ENCODE data around the gene KRTAP10-2.
"Not testable (repeated sequence)": the region's sequence is repeated elsewhere in the genome, so short reads cannot be mapped to it uniquely, and the experiment has no call there.

Gene KRTAP10-2

DNA sequence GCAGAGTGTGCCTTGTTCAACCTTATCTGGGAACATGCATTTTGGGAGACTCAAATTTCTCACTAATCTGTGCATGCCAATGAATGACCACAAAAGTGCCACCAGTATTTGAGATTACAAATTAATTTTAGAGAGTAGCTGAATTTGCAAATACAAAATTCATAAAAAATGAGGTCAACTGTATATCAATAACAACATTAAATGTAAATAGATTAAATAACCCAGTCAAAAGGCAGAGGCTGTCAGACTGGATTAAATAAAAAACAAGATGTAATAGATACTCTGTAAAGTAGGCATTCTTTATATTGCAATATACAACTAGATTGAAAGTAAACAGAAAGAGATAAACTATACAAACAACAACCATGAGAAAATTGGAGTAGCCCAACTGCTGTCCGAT, 12.8 kb upstream of the KRTAP10-2 start:
- Histone ChIP-seq H3K27me3 (ENCODE audit: insufficient read depth, low read length) (peaks cover 16% of the 10 kb centered on the region; the same call in 1 of the 2 replicates), H3K4me3 (ENCODE audit: low read depth, low read length) (no peak overlapping the region), H3K4me1 (ENCODE audit: control insufficient read depth, insufficient read depth, low read length, unreplicated experiment) (no peaks in the 10 kb centered on the region), H3K27ac (ENCODE audit: low read depth, low read length) (no peak overlapping the region), H3K36me3 (ENCODE audit: insufficient read depth, low read length) (no peaks in the 10 kb centered on the region), H3K79me2 (ENCODE audit: control insufficient read depth, insufficient read depth, low read length, unreplicated experiment) (no peaks in the 10 kb centered on the region), H2AFZ (ENCODE audit: low read length, unreplicated experiment) (no peak overlapping the region)

DNA sequence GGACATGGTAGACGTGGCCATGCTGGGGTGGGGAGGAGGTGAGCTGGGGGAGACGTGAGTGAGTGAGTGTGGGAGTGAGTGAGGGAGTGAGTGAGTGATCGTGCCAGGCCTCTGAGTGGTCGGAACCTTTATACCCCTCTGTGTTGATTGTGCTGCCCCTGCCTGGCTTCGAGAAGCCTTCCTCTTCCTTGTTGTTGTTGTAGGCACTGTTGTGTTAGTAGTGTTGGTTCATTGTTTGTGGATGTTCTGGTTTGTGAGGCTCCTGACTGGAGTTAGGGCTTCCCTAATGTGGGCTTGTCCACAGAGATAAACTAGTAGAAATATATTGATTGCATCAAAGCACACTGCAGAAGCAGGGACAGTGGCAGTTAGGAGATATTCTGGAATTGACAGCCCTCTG, 7.4 kb upstream of the KRTAP10-2 start, which contains the start of gene KRTAP10-3:
Gene KRTAP10-3 (minus strand): TSS at position 101 of the 400 bp plus-strand sequence. CDS start 80 bp downstream, at position 21.
- no peak within 1 kb of the TSS for H3K27ac ChIP-seq (ENCODE audit: low read depth, low read length)
- no peaks in the 10 kb centered on the region for H3K79me2 ChIP-seq (ENCODE audit: control insufficient read depth, insufficient read depth, low read length, unreplicated experiment)
- peaks cover 57% of the 10 kb centered on the region for H3K27me3 ChIP-seq (ENCODE audit: insufficient read depth, low read length)
- H3K4me1 ChIP-seq (ENCODE audit: control insufficient read depth, insufficient read depth, low read length, unreplicated experiment): no peaks in the 10 kb centered on the region
- no peak within 1 kb of the TSS for H3K4me3 ChIP-seq (ENCODE audit: low read depth, low read length)
- H3K36me3 ChIP-seq (ENCODE audit: insufficient read depth, low read length): no peaks in the 10 kb centered on the region
- no peak within 1 kb of the TSS for H2AFZ ChIP-seq (ENCODE audit: low read length, unreplicated experiment)

DNA sequence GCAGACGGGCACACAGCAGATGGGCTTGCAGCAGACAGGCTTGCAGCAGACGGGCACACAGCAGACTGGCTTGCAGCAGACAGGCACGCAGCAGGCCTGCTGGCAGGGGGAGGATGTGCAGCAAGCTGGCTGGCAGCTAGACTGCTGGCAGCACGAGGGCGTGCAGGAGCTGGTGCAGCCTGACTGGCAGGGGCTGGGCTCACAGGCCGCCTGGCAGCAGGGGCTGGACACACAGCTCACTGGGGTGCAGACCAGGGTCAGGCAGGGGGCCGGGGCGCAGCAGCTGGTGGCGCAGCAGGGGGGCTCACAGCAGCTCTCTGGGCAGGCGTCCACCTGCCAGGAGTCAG, 7.0 kb upstream of the KRTAP10-2 start:
- not testable (repeated sequence) for H3K79me2 ChIP-seq (ENCODE audit: control insufficient read depth, insufficient read depth, low read length, unreplicated experiment); H3K4me3 ChIP-seq (ENCODE audit: low read depth, low read length); H3K4me1 ChIP-seq (ENCODE audit: control insufficient read depth, insufficient read depth, low read length, unreplicated experiment); H3K36me3 ChIP-seq (ENCODE audit: insufficient read depth, low read length); H2AFZ ChIP-seq (ENCODE audit: low read length, unreplicated experiment); H3K27ac ChIP-seq (ENCODE audit: low read depth, low read length)
- peaks cover 57% of the 10 kb centered on the region for H3K27me3 ChIP-seq (ENCODE audit: insufficient read depth, low read length)

DNA sequence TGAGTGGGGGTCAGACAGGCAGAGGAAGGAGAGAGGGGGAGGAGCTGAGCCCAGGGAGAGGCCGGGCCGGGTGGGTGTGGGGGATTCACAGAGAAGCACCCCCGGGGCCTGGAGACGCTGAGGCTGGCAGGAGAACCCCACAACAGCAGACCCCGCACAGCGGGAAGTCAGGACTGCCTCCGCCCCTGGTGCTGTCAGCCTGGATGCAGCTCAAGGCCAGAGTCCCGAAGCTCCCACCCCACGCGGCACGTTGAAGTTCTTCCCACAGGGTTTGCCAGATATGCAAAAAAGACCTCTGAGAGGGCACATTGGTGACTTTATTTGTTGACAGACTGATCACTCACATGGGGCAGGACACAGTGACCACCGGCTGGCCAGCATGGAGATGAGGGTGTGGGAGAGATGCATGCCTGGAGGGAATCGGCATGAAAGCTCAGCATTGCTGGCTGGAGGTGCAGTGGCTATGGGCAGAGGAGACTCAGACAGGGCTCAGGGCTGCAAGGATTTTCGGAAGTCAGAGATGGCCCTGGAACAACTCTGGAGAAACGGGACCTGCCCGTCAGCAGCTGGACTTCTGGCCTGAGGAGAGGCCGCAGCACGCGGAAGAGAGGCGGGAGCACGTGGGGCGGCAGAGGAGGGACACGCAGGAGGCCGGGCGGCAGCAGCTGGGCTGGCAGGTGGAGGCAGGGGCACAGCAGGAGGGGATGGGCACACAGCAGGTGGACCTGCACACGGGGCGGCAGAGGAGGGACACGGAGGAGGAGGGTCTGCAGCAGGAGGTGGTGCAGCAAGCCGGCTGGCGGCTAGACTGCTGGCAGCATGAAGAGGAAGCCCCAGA, 6.4 kb upstream of the KRTAP10-2 start:
- Histone ChIP-seq H3K4me3 (ENCODE audit: low read depth, low read length) (no peak overlapping the region), H3K27me3 (ENCODE audit: insufficient read depth, low read length) (peaks cover 63% of the 10 kb centered on the region), H2AFZ (ENCODE audit: low read length, unreplicated experiment) (no peak overlapping the region), H3K36me3 (ENCODE audit: insufficient read depth, low read length) (no peaks in the 10 kb centered on the region), H3K4me1 (ENCODE audit: control insufficient read depth, insufficient read depth, low read length, unreplicated experiment) (no peaks in the 10 kb centered on the region), H3K79me2 (ENCODE audit: control insufficient read depth, insufficient read depth, low read length, unreplicated experiment) (no peaks in the 10 kb centered on the region), H3K27ac (ENCODE audit: low read depth, low read length) (no peak overlapping the region)

DNA sequence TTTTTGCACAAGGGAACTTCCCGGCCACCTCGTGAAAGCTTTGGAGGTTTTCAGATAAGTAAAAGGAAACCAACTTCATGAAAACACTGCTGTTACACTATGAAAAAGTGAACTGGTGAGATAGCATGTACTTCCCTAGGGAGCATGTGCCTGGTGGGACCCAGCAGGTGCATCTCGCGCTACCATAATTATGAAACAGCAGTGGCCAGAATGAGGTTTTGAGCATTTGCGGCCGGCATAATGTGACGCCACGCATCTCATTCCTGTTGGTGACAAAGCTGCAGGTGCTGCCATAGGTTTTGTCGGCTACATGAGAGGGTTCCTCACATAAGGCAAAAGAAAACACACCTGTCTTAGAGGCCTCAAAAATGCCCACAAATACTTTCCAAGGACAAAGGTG, 5.6 kb upstream of the KRTAP10-2 start:
- Histone ChIP-seq H3K36me3 (ENCODE audit: insufficient read depth, low read length) (no peaks in the 10 kb centered on the region), H2AFZ (ENCODE audit: low read length, unreplicated experiment) (no peak overlapping the region), H3K27ac (ENCODE audit: low read depth, low read length) (no peak overlapping the region), H3K79me2 (ENCODE audit: control insufficient read depth, insufficient read depth, low read length, unreplicated experiment) (no peaks in the 10 kb centered on the region), H3K4me1 (ENCODE audit: control insufficient read depth, insufficient read depth, low read length, unreplicated experiment) (no peaks in the 10 kb centered on the region), H3K27me3 (ENCODE audit: insufficient read depth, low read length) (peaks cover 71% of the 10 kb centered on the region), H3K4me3 (ENCODE audit: low read depth, low read length) (no peak overlapping the region)

DNA sequence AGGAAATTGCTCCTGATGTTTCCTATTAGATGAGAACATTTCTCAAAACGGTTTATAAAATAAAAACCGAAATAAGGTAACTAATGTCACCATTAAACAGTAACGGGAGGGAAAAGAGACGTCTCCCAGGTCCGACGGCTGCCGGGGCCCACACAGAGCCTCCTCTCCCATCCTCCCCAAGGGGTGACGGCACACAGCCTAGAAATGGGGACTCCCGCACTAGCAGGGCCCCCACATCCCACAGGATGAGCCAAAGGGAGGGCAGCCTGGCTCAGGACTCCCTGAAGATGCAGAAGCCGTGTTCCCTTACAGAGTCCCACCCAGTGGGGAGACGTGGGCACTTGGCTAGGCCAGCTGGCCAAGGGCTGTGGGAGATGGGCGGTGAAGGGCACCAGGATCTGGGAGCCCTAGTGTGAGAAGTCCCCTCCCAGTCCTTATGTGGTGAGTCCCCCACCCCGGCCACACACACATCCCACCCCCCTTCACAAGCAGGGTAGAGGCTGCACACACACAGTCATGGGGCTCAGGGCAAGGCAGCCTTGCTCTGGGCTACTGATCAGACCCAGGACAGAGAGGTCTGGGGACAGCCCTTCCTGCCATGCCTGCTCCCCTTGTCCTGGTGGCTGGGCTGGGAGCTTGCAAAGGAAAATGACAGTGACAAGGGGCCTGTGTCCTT, 4.0 kb upstream of the KRTAP10-2 start:
- Histone ChIP-seq H3K27me3 (ENCODE audit: insufficient read depth, low read length) (peaks cover 71% of the 10 kb centered on the region), H3K27ac (ENCODE audit: low read depth, low read length) (no peak overlapping the region), H3K4me1 (ENCODE audit: control insufficient read depth, insufficient read depth, low read length, unreplicated experiment) (no peaks in the 10 kb centered on the region), H3K4me3 (ENCODE audit: low read depth, low read length) (no peak overlapping the region), H2AFZ (ENCODE audit: low read length, unreplicated experiment) (no peak overlapping the region), H3K79me2 (ENCODE audit: control insufficient read depth, insufficient read depth, low read length, unreplicated experiment) (no peaks in the 10 kb centered on the region), H3K36me3 (ENCODE audit: insufficient read depth, low read length) (no peaks in the 10 kb centered on the region)

DNA sequence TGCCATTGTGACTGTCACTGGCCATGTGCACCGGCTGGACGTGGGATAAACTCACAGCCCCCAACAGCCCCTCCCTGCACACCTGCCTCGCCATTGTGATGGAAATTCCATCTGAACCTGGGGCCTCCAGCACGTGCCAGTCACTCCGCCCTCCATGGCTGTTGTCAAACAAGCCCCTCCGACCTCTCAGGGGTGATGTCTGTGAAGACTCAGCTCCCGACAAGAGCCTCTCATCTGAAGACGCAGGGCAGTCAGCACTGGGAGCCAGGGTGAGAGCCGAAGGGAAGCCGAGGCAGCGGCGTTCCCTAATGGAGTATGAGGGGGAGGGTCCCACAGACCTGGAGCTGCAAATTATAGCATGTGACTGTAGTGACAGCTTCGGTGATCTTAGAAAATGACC, 1.4 kb upstream of the KRTAP10-2 start:
- Histone ChIP-seq H3K4me3 (ENCODE audit: low read depth, low read length) (no peak overlapping the region), H2AFZ (ENCODE audit: low read length, unreplicated experiment) (no peak overlapping the region), H3K79me2 (ENCODE audit: control insufficient read depth, insufficient read depth, low read length, unreplicated experiment) (no peaks in the 10 kb centered on the region), H3K27ac (ENCODE audit: low read depth, low read length) (no peak overlapping the region), H3K4me1 (ENCODE audit: control insufficient read depth, insufficient read depth, low read length, unreplicated experiment) (no peaks in the 10 kb centered on the region), H3K36me3 (ENCODE audit: insufficient read depth, low read length) (no peaks in the 10 kb centered on the region), H3K27me3 (ENCODE audit: insufficient read depth, low read length) (peaks cover 75% of the 10 kb centered on the region)

DNA sequence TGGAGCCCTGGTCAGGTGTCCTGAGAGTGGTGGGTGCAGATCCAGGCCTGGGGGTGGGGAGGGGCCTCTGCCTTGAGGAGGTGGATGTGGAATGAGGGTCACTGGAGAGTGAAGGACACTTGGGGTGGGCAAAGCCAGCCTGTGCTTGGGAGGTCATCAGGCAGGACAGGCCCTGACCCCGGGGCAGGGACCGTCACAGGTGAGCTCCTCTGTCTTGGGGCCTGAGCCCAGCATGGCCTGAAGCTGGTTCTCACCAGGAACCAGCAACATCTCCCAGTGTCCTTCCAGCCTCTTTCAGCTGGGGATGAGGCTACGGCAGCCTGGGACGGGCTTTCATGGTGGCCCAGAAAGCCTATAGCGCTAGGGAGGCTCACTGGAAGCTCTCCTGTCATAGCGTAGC, 831 bp upstream of the KRTAP10-2 start:
- no peak overlapping the region for H2AFZ ChIP-seq (ENCODE audit: low read length, unreplicated experiment)
- H3K27me3 ChIP-seq (ENCODE audit: insufficient read depth, low read length): peaks cover 74% of the 10 kb centered on the region
- no peak overlapping the region for H3K4me3 ChIP-seq (ENCODE audit: low read depth, low read length)
- H3K4me1 ChIP-seq (ENCODE audit: control insufficient read depth, insufficient read depth, low read length, unreplicated experiment): no peaks in the 10 kb centered on the region
- no peaks in the 10 kb centered on the region for H3K36me3 ChIP-seq (ENCODE audit: insufficient read depth, low read length)
- H3K27ac ChIP-seq (ENCODE audit: low read depth, low read length): no peak overlapping the region
- H3K79me2 ChIP-seq (ENCODE audit: control insufficient read depth, insufficient read depth, low read length, unreplicated experiment): no peaks in the 10 kb centered on the region

DNA sequence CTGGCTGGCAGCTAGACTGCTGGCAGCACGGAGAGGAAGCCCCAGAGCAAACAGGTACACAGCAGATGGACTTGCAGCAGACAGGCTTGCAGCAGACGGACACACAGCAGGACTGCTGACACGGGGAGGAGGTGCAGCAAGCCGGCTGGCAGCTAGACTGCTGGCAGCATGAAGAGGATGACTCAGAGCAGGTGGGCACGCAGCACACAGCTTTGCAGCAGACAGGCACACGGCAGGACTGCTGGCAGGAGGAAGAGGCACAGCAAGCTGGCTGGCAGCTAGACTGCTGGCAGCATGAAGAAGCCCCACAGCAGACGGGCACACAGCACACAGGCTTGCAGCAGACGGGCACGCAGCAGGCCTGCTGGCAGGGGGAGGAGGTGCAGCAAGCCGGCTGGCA, 498 bp downstream of the KRTAP10-2 start:
- Histone ChIP-seq H3K79me2 (ENCODE audit: control insufficient read depth, insufficient read depth, low read length, unreplicated experiment) (no peaks in the 10 kb centered on the region), H3K27me3 (ENCODE audit: insufficient read depth, low read length) (peaks cover 71% of the 10 kb centered on the region), H3K27ac (ENCODE audit: low read depth, low read length) (no peak overlapping the region), H2AFZ (ENCODE audit: low read length, unreplicated experiment) (no peak overlapping the region), H3K4me1 (ENCODE audit: control insufficient read depth, insufficient read depth, low read length, unreplicated experiment) (no peaks in the 10 kb centered on the region), H3K4me3 (ENCODE audit: low read depth, low read length) (no peak overlapping the region), H3K36me3 (ENCODE audit: insufficient read depth, low read length) (no peaks in the 10 kb centered on the region)

DNA sequence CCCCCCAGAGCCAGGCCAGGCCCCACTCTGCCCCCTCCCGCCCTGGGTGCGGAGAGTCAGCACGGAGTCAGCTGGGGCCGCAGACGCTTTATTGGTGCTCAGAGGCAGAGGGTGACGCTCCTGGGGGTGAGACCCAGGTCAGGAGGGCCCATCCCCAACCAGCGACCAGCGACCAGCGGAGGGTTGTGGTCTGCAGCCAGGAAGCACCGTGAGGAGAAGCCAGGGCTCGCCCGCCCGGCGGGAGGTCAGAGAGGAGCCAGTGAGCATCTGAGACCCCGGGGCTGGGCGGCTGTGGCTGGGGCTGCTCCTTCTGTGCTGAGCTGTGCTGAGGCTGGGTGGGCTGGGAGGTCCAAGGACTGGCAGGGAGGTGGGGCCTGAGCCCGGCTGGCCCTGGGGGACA, 1.0 kb downstream of the KRTAP10-2 start:
- H2AFZ ChIP-seq (ENCODE audit: low read length, unreplicated experiment); H3K4me3 ChIP-seq (ENCODE audit: low read depth, low read length); H3K4me1 ChIP-seq (ENCODE audit: control insufficient read depth, insufficient read depth, low read length, unreplicated experiment); H3K27ac ChIP-seq (ENCODE audit: low read depth, low read length); H3K79me2 ChIP-seq (ENCODE audit: control insufficient read depth, insufficient read depth, low read length, unreplicated experiment); H3K36me3 ChIP-seq (ENCODE audit: insufficient read depth, low read length): not testable (repeated sequence)
- H3K27me3 ChIP-seq (ENCODE audit: insufficient read depth, low read length): peaks cover 69% of the 10 kb centered on the region

Measured in ACC112 (cell line).